GM23338 (cell line): ENCODE data around the gene CFAP57. TPM values are rescaled to one million over a fixed set of nuclear protein-coding genes. Genes with fewer than 3 reads are reported as not detected.

Source experiments
- ATAC-seq: fragments of 200-7000 bp; cut with Tn5 transposase; 3 replicates; pipeline ENCODE4 v1.9.1; 2020
- DNase-seq: peaks from one replicate; pipeline ENCODE4 v3.0.0-alpha.2; 2015; ENCODE audit warnings: low spot score
- H2AFZ ChIP-seq: fragments of 200-600 bp; sonication (generic); 2 replicates; pipeline ENCODE4 v1.8.0; 2016; ENCODE audit warnings: antibody characterized with exemption, mild to moderate bottlenecking, moderate library complexity
- H3F3A ChIP-seq: fragments of 200-600 bp; sonication (generic); replicated peaks from 2 replicates; pipeline ENCODE4 v1.8.0; 2017; ENCODE audit warnings: antibody characterized with exemption, mixed run types, low read depth
- H3K27ac ChIP-seq: fragments of 200-600 bp; sonication (generic); 2 replicates; pipeline ENCODE4 v1.6.1; 2016; ENCODE audit warnings: low read depth
- H3K27me3 ChIP-seq: fragments of 200-600 bp; sonication (generic); 2 replicates; pipeline ENCODE4 v1.8.0; 2016; ENCODE audit warnings: mild to moderate bottlenecking, mixed run types, moderate library complexity; ENCODE audit not compliant: insufficient read depth
- H3K36me3 ChIP-seq: fragments of 200-600 bp; sonication (generic); 2 replicates; pipeline ENCODE4 v1.8.0; 2016; ENCODE audit warnings: mild to moderate bottlenecking; ENCODE audit not compliant: insufficient read depth
- H3K4me1 ChIP-seq: fragments of 200-600 bp; sonication (generic); 2 replicates; pipeline ENCODE4 v1.8.0; 2016; ENCODE audit warnings: mild to moderate bottlenecking, moderate library complexity; ENCODE audit not compliant: insufficient read depth
- H3K4me2 ChIP-seq: fragments of 200-600 bp; sonication (generic); 2 replicates; pipeline ENCODE4 v1.7.1; 2017; ENCODE audit warnings: mixed run types
- H3K4me3 ChIP-seq: fragments of 200-600 bp; sonication (generic); 2 replicates; pipeline ENCODE4 v1.6.1; 2016; ENCODE audit warnings: mixed run types
- H3K79me2 ChIP-seq: fragments of 200-600 bp; sonication (generic); replicated peaks from 2 replicates; pipeline ENCODE4 v1.8.0; 2017; ENCODE audit warnings: mild to moderate bottlenecking; ENCODE audit not compliant: insufficient read depth
- H3K9me2 ChIP-seq: fragments of 200-600 bp; sonication (generic); 2 replicates; pipeline ENCODE4 v1.8.0; 2017; ENCODE audit not compliant: insufficient read depth
- H4K20me1 ChIP-seq: fragments of 200-600 bp; sonication (generic); replicated peaks from 2 replicates; pipeline ENCODE4 v1.8.0; 2017; ENCODE audit warnings: mild to moderate bottlenecking; ENCODE audit not compliant: insufficient read depth
- H3K27ac Mint-ChIP-seq: 2 replicates; pipeline ENCODE4 v1.8.0; 2020; ENCODE audit warnings: inconsistent platforms, mild to moderate bottlenecking, moderate library complexity, mixed read lengths
- H3K27me3 Mint-ChIP-seq: 3 replicates; pipeline ENCODE4 v1.8.0; 2022; ENCODE audit warnings: low read depth, mild to moderate bottlenecking, moderate library complexity, mixed read lengths, inconsistent platforms; ENCODE audit not compliant: insufficient read depth, poor library complexity
- H3K36me3 Mint-ChIP-seq: 3 replicates; pipeline ENCODE4 v1.8.0; 2021; ENCODE audit warnings: low read depth, mild to moderate bottlenecking, inconsistent platforms, moderate library complexity, mixed read lengths
- H3K4me1 Mint-ChIP-seq: 3 replicates; pipeline ENCODE4 v1.8.0; 2020; ENCODE audit warnings: mild to moderate bottlenecking, inconsistent platforms, mixed read lengths
- H3K4me3 Mint-ChIP-seq: 3 replicates; pipeline ENCODE4 v1.8.0; 2021; ENCODE audit warnings: moderate library complexity, mild to moderate bottlenecking, inconsistent platforms, mixed read lengths
- H3K9me3 Mint-ChIP-seq: 3 replicates; pipeline ENCODE4 v1.8.0; 2020; ENCODE audit warnings: moderate library complexity, mild to moderate bottlenecking, inconsistent platforms, mixed read lengths
- CTCF ChIP-seq, 2 experiments: fragments of 200-600 bp in 1 of 2; sonication (generic) in 1 of 2; conservative IDR thresholded peaks; 2 replicates each; pipeline versions ENCODE4 v1.5.1 to v1.6.1; 2016 to 2017; ENCODE audit warnings: antibody characterized with exemption in 2 of 2, low read depth in 2 of 2, mild to moderate bottlenecking in 2 of 2, moderate library complexity in 1 of 2
- NANOG ChIP-seq: IDR thresholded peaks from 2 replicates; pipeline ENCODE4 v1.6.1; 2016; ENCODE audit warnings: antibody characterized with exemption, borderline replicate concordance
- REST ChIP-seq: IDR thresholded peaks from one replicate; pipeline ENCODE4 v1.6.1; 2018; ENCODE audit warnings: antibody characterized with exemption; ENCODE audit not compliant: unreplicated experiment
- ZNF114 ChIP-seq: fragments of 250-450 bp; sonication (Bioruptor Pico); IDR thresholded peaks from 2 replicates; pipeline ENCODE4 v1.5.0; 2020; ENCODE audit warnings: mild to moderate bottlenecking, moderate library complexity
- ZNF331 ChIP-seq: fragments of 250-450 bp; sonication (Bioruptor Pico); IDR thresholded peaks from 2 replicates; pipeline ENCODE4 v1.5.0; 2020; ENCODE audit warnings: low read depth, mild to moderate bottlenecking, moderate library complexity
- polyA plus RNA-seq: library from polyadenylated mRNA; unstranded; fragments of >200 nt; fragmentation: Nextera tagmentation; extraction: Ambion mirVana; gene quantifications from 2 replicates; pipeline ENCODE4 v1.2.1, GENCODE V29; 2016
- total RNA-seq: library from RNA; depleted of rRNA; stranded (reverse); fragments of >200 nt; shearing (Covaris generic); gene quantifications from 2 replicates; pipeline ENCODE4 v1.2.3, GENCODE V29; 2014

Gene CFAP57
- total and polyA plus RNA-seq, 2 experiments from 2014 or later = 0.37 to 0.38 TPM

- Histone ChIP-seq H2AFZ (no peak overlapping the region), H3K79me2 (no peaks in the 10 kb centered on the region), H3K27me3 (no peaks in the 10 kb centered on the region), H3K9me2 (0 out of 2 replicates have a peak, but pooled peaks cover 4% of the 10 kb centered on the region), H3F3A (no peaks in the 10 kb centered on the region), H3K27ac (no peak overlapping the region), H4K20me1 (no peaks in the 10 kb centered on the region), H3K4me3 (no peak overlapping the region), H3K4me2 (no peak overlapping the region), H3K4me1 (no peaks in the 10 kb centered on the region), H3K36me3 (no peaks in the 10 kb centered on the region)
- no peaks in the 10 kb centered on the region for H3K9me3 Mint-ChIP-seq
- H3K27me3 Mint-ChIP-seq = peaks cover 19% of the 10 kb centered on the region
- no peaks in the 10 kb centered on the region; the same call in 2 of the 3 replicates for H3K36me3 Mint-ChIP-seq
- no peak for ATAC-seq
- no peak overlapping the region for H3K4me3 Mint-ChIP-seq
- no peak for DNase-seq
- H3K4me1 Mint-ChIP-seq = peaks cover 9% of the 10 kb centered on the region; the same call in 2 of the 3 replicates
- no peak overlapping the region for H3K27ac Mint-ChIP-seq
- peak; percentile 56 for TF ChIP-seq REST
- TF ChIP-seq ZNF331 (CRISPR knock-in tag) = no peak
These were observed 50.7 kb downstream of the CFAP57 start for GRCh38 chr1:43222879-43223278.

GRCh38 chr1:43225168-43225567 is 53.0 kb downstream of the CFAP57 start:
- ATAC-seq = peak; percentile 11; the same call in 2 of the 3 replicates
- H3K4me1 ChIP-seq = no peaks in the 10 kb centered on the region; the same call in 1 of the 2 replicates
- peaks cover 15% of the 10 kb centered on the region for H3K27me3 Mint-ChIP-seq
- no peak overlapping the region for H3K4me3 Mint-ChIP-seq
- no peak overlapping the region for H3K27ac Mint-ChIP-seq
- no peaks in the 10 kb centered on the region for H3K9me3 Mint-ChIP-seq
- no peaks in the 10 kb centered on the region for H3K36me3 ChIP-seq
- no peak overlapping the region for H2AFZ ChIP-seq
- peaks cover 20% of the 10 kb centered on the region; the same call in 2 of the 3 replicates for H3K4me1 Mint-ChIP-seq
- no peaks in the 10 kb centered on the region for H3F3A ChIP-seq
- no peak overlapping the region for H3K4me3 ChIP-seq
- no peaks in the 10 kb centered on the region; the same call in 2 of the 3 replicates for H3K36me3 Mint-ChIP-seq
- TF ChIP-seq NANOG = no peak
- TF ChIP-seq CTCF (conservative IDR thresholded peaks at IDR 0.05; ENCODE audit: low read depth in 2 of 2) = peak in 1 of 2 experiments; percentile 34; a peak in 1 of 4 replicates
- TF ChIP-seq ZNF114 (CRISPR knock-in tag) = no peak
- no peak overlapping the region for H3K4me2 ChIP-seq
- no peaks in the 10 kb centered on the region for H3K9me2 ChIP-seq
- no peaks in the 10 kb centered on the region for H3K27me3 ChIP-seq
- peak; percentile 22 for DNase-seq
- no peaks in the 10 kb centered on the region for H3K79me2 ChIP-seq
- no peak overlapping the region for H3K27ac ChIP-seq
- H4K20me1 ChIP-seq = no peaks in the 10 kb centered on the region
